ENCODE measurements around the gene RAD52. TPM values are rescaled to one million over a fixed set of nuclear protein-coding genes. Genes with fewer than 3 reads are reported as not detected.

RAD52 gene
- total and polyA plus RNA-seq, 2 donors (not counting 1 experiment from before 2014, with no cell fraction given), result 22.9 to 27.6 TPM

DNA sequence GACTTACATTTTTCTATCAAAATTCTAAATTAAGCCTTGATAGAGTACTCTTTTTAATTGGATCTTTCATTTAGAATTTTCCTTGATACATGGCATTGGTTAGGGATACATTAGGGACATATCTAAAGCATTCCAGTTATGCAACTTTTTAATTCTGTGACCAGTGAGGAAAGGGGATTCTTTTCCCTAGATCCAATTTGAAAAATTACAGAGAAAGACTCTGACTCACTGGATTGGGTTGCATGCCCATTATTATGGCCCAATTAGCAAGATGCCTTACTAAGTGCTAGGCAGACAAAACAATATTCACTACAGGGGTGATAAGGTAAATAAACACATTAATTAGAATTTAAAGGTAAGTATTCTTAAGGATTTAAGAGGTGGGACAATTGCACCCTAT is 5.2 kb upstream of the RAD52 start:
- no peaks in the 10 kb centered on the region for H4K20me1 ChIP-seq (ENCODE audit: control insufficient read depth, insufficient read depth, low read length, poor library complexity, severe bottlenecking)
- no peaks in the 10 kb centered on the region for H3K9me3 Mint-ChIP-seq (ENCODE audit: insufficient read depth)
- H3K4me2 ChIP-seq (replicated peaks; ENCODE audit: low read depth, low read length, poor library complexity, severe bottlenecking), result no peak overlapping the region
- ATAC-seq (ENCODE audit: low read depth) (no peak), DNase-seq (no peak)
- H3K4me1 ChIP-seq (ENCODE audit: control insufficient read depth in 2 of 2, insufficient read depth in 2 of 2, low read length in 2 of 2), result peaks cover 0 to 10% of the 10 kb centered on the region in 2 donors
- H3K27me3 Mint-ChIP-seq, result no peaks in the 10 kb centered on the region
- TF ChIP-seq, protein P1, sequence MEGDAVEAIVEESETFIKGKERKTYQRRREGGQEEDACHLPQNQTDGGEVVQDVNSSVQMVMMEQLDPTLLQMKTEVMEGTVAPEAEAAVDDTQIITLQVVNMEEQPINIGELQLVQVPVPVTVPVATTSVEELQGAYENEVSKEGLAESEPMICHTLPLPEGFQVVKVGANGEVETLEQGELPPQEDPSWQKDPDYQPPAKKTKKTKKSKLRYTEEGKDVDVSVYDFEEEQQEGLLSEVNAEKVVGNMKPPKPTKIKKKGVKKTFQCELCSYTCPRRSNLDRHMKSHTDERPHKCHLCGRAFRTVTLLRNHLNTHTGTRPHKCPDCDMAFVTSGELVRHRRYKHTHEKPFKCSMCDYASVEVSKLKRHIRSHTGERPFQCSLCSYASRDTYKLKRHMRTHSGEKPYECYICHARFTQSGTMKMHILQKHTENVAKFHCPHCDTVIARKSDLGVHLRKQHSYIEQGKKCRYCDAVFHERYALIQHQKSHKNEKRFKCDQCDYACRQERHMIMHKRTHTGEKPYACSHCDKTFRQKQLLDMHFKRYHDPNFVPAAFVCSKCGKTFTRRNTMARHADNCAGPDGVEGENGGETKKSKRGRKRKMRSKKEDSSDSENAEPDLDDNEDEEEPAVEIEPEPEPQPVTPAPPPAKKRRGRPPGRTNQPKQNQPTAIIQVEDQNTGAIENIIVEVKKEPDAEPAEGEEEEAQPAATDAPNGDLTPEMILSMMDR (IDR thresholded peaks at IDR 0.05), result no peak
- no peak for TF ChIP-seq EZH2 (IDR thresholded peaks at IDR 0.05; ENCODE audit: borderline replicate concordance, insufficient read depth, low read depth, low read length, poor library complexity, severe bottlenecking)
- no peaks in the 10 kb centered on the region for H3K9me3 ChIP-seq (ENCODE audit: control extremely low read depth in 1 of 3, control insufficient read depth in 2 of 3, insufficient read depth in 1 of 3, low read length in 2 of 3)
- no peak overlapping the region for H3K9ac ChIP-seq (ENCODE audit: low read length)
- peaks cover 7% of the 10 kb centered on the region for H3K4me1 Mint-ChIP-seq
- ChIA-PET CTCF (no interaction called here), POLR2A (no interaction called here)
- H3K27me3 ChIP-seq (replicated peaks in 1 of 4; ENCODE audit: control extremely low read depth in 1 of 4, control insufficient read depth in 3 of 4, insufficient read depth in 4 of 4, low read length in 3 of 4), result no peaks in the 10 kb centered on the region
- no peak overlapping the region for H2AFZ ChIP-seq (ENCODE audit: insufficient read depth, low read depth, low read length, poor library complexity, severe bottlenecking)
- H3K27ac Mint-ChIP-seq, result no peak overlapping the region
- intact Hi-C loops (cut with micrococcal nuclease), result no loop called here
- no peak overlapping the region for H3K4me3 ChIP-seq (ENCODE audit: control extremely low read depth in 1 of 5, extremely low read depth in 1 of 5, insufficient read depth in 1 of 5, low read depth in 2 of 5, low read length in 4 of 5)
- H3K36me3 ChIP-seq (replicated peaks in 1 of 2; ENCODE audit: control extremely low read depth in 1 of 2, control insufficient read depth in 1 of 2, extremely low read depth in 1 of 2, insufficient read depth in 2 of 2, low read length in 1 of 2), result no peaks in the 10 kb centered on the region
- H3K4me3 Mint-ChIP-seq, result no peak overlapping the region
- H3K79me2 ChIP-seq (ENCODE audit: control insufficient read depth, insufficient read depth, low read length), result no peaks in the 10 kb centered on the region
- H3K27ac ChIP-seq (ENCODE audit: low read length in 2 of 2), result no peak overlapping the region

DNA sequence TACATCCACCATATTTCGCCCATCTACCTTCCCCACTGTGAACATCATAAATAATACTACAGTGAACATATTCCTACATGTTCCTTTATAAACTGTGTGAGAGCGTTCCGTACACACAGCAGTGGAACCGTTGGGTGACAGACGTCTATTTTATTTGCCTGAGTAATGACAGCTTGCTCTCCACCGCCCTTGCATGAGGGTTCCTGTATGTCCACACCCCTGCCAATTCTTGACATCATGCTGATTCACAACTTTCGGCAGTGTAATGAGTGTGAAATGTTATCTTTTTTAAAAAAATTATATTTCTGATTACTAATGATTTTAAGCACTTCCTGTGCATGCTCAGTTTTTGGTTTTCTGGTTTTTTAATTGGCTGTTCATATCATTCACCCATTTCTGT is 4.3 kb upstream of the RAD52 start:
- Histone ChIP-seq H2AFZ (ENCODE audit: insufficient read depth, low read depth, low read length, poor library complexity, severe bottlenecking) (no peak overlapping the region), H3K9ac (ENCODE audit: low read length) (no peak overlapping the region), H3K9me3 (ENCODE audit: control extremely low read depth in 1 of 3, control insufficient read depth in 2 of 3, insufficient read depth in 1 of 3, low read length in 2 of 3) (no peaks in the 10 kb centered on the region), H4K20me1 (ENCODE audit: control insufficient read depth, insufficient read depth, low read length, poor library complexity, severe bottlenecking) (no peaks in the 10 kb centered on the region), H3K27ac (ENCODE audit: low read length in 2 of 2) (no peak overlapping the region), H3K27me3 (replicated peaks in 1 of 4; ENCODE audit: control extremely low read depth in 1 of 4, control insufficient read depth in 3 of 4, insufficient read depth in 4 of 4, low read length in 3 of 4) (no peaks in the 10 kb centered on the region), H3K36me3 (replicated peaks in 1 of 2; ENCODE audit: control extremely low read depth in 1 of 2, control insufficient read depth in 1 of 2, extremely low read depth in 1 of 2, insufficient read depth in 2 of 2, low read length in 1 of 2) (no peaks in the 10 kb centered on the region), H3K4me1 (ENCODE audit: control insufficient read depth in 2 of 2, insufficient read depth in 2 of 2, low read length in 2 of 2) (peaks cover 0 to 12% of the 10 kb centered on the region in 2 donors), H3K4me2 (replicated peaks; ENCODE audit: low read depth, low read length, poor library complexity, severe bottlenecking) (no peak overlapping the region), H3K79me2 (ENCODE audit: control insufficient read depth, insufficient read depth, low read length) (peaks cover 5% of the 10 kb centered on the region), H3K4me3 (ENCODE audit: control extremely low read depth in 1 of 5, extremely low read depth in 1 of 5, insufficient read depth in 1 of 5, low read depth in 2 of 5, low read length in 4 of 5) (no peak overlapping the region)
- CTCF ChIA-PET, result interaction anchor here (0.9 kb wide), 1 partner anchor 177 kb away, joined by 3 read pairs; no protein-coding TSS in a partner anchor
- Mint-ChIP-seq H3K27ac (no peak overlapping the region), H3K27me3 (no peaks in the 10 kb centered on the region), H3K4me1 (peaks cover 13% of the 10 kb centered on the region), H3K4me3 (no peak overlapping the region), H3K9me3 (ENCODE audit: insufficient read depth) (no peaks in the 10 kb centered on the region)
- no peak for ATAC-seq (ENCODE audit: low read depth)
- 100% methylated on average over 1 of the region's 7 CpGs for WGBS (ENCODE audit: insufficient coverage)
- DNase-seq, result no peak
- POLR2A ChIA-PET, result no interaction called here
- TF ChIP-seq, protein P1 (IDR thresholded peaks at IDR 0.05), result no peak
- TF ChIP-seq EZH2 (IDR thresholded peaks at IDR 0.05; ENCODE audit: borderline replicate concordance, insufficient read depth, low read depth, low read length, poor library complexity, severe bottlenecking), result no peak
- intact Hi-C loops (cut with micrococcal nuclease), result no loop called here
